Neural cell (in vitro differentiated cells): Measurements from ENCODE around the gene TMEM147. TPM values are rescaled to one million over a fixed set of nuclear protein-coding genes. Genes with fewer than 3 reads are reported as not detected.

ENCODE experiments used
- H2AFZ ChIP-seq: fragments of 200-600, 300-800 bp; sonication (generic), shearing (Covaris generic); 2 replicates; pipeline ENCODE4 v1.6.0; 2014; ENCODE audit warnings: low read depth, mild to moderate bottlenecking, antibody characterized with exemption, low read length, moderate library complexity
- H3F3A ChIP-seq: fragments of 200-600 bp; shearing (Covaris generic); 2 replicates; pipeline ENCODE4 v1.6.1; 2016; ENCODE audit warnings: mild to moderate bottlenecking, moderate library complexity, mixed read lengths, antibody characterized with exemption, low read length; ENCODE audit not compliant: insufficient read depth, poor library complexity, severe bottlenecking
- H3K27ac ChIP-seq: fragments of 200-600, 300-800 bp; sonication (generic), shearing (Covaris generic); 2 replicates; pipeline ENCODE4 v1.5.1; 2014; ENCODE audit warnings: mild to moderate bottlenecking, low read length, moderate library complexity
- H3K27me3 ChIP-seq: fragments of 300-800, 200-600 bp; sonication (generic), shearing (Covaris generic); 2 replicates; pipeline ENCODE4 v1.6.0; 2014; ENCODE audit warnings: mild to moderate bottlenecking, low read depth, low read length, moderate library complexity; ENCODE audit not compliant: insufficient read depth
- H3K36me3 ChIP-seq: fragments of 300-800, 200-600 bp; sonication (generic), shearing (Covaris generic); 2 replicates; pipeline ENCODE4 v1.5.1; 2014; ENCODE audit warnings: mild to moderate bottlenecking, antibody characterized with exemption, low read length, moderate library complexity; ENCODE audit not compliant: insufficient read depth
- H3K4me2 ChIP-seq: fragments of 300-800, 200-600 bp; sonication (generic), shearing (Covaris generic); 2 replicates; pipeline ENCODE4 v1.6.0; 2014; ENCODE audit warnings: mild to moderate bottlenecking, low read length
- H3K4me3 ChIP-seq: fragments of 300-800, 200-600 bp; sonication (generic), shearing (Covaris generic); 2 replicates; pipeline ENCODE4 v1.5.1; 2014; ENCODE audit warnings: mild to moderate bottlenecking, low read length, moderate library complexity
- H3K79me2 ChIP-seq: fragments of 200-600 bp; shearing (Covaris generic); replicated peaks from 2 replicates; pipeline ENCODE4 v1.6.0; 2014; ENCODE audit warnings: mild to moderate bottlenecking, low read length, moderate library complexity; ENCODE audit not compliant: insufficient read depth
- H3K9ac ChIP-seq: fragments of 300-800, 200-600 bp; sonication (generic), shearing (Covaris generic); 2 replicates; pipeline ENCODE4 v1.6.1; 2016; ENCODE audit warnings: mild to moderate bottlenecking, low read length, mixed read lengths
- H3K9me2 ChIP-seq: fragments of 200-600 bp; shearing (Covaris generic); 2 replicates; pipeline ENCODE4 v1.6.1; 2016; ENCODE audit warnings: mild to moderate bottlenecking, low read length, mixed read lengths; ENCODE audit not compliant: insufficient read depth
- H3K9me3 ChIP-seq: fragments of 200-600, 300-800 bp; sonication (generic), shearing (Covaris generic); 2 replicates; pipeline ENCODE4 v1.6.1; 2016; ENCODE audit warnings: mild to moderate bottlenecking, mixed run types, low read length, moderate library complexity, mixed read lengths
- H4K20me1 ChIP-seq: fragments of 200-600 bp; shearing (Covaris generic); 2 replicates; pipeline ENCODE4 v1.6.1; 2016; ENCODE audit warnings: mild to moderate bottlenecking, mixed run types; ENCODE audit not compliant: insufficient read depth
- EP300 ChIP-seq: fragments of 450-650 bp; conservative IDR thresholded peaks from 2 replicates; pipeline ENCODE4 v1.6.1; 2014; ENCODE audit warnings: antibody characterized with exemption, mild to moderate bottlenecking, moderate library complexity; ENCODE audit not compliant: poor library complexity, severe bottlenecking
- EZH2 ChIP-seq: fragments of 200-600, 300-800 bp; shearing (Covaris generic), sonication (generic); IDR thresholded peaks from 2 replicates; pipeline ENCODE4 v1.6.1; 2014; ENCODE audit warnings: antibody characterized with exemption, low read length, borderline replicate concordance, mild to moderate bottlenecking; ENCODE audit not compliant: insufficient read depth, poor library complexity, severe bottlenecking
- MXI1 ChIP-seq: fragments of 450-650 bp; conservative IDR thresholded peaks from 2 replicates; pipeline ENCODE4 v1.6.1; 2014; ENCODE audit warnings: antibody characterized with exemption, mild to moderate bottlenecking; ENCODE audit not compliant: poor library complexity, severe bottlenecking
- POLR2AphosphoS5 ChIP-seq: IDR thresholded peaks from 2 replicates; pipeline ENCODE4 v1.6.1; 2012
- RAD21 ChIP-seq: fragments of 450-650 bp; conservative IDR thresholded peaks from 2 replicates; pipeline ENCODE4 v1.6.1; 2014; ENCODE audit warnings: antibody characterized with exemption, mild to moderate bottlenecking, moderate library complexity
- SMC3 ChIP-seq: fragments of 450-650 bp; conservative IDR thresholded peaks from 2 replicates; pipeline ENCODE4 v1.6.1; 2014; ENCODE audit warnings: antibody characterized with exemption, mild to moderate bottlenecking, moderate library complexity; ENCODE audit not compliant: poor library complexity
- TAF1 ChIP-seq: IDR thresholded peaks from 2 replicates; pipeline ENCODE4 v1.6.1; 2012; ENCODE audit warnings: low read depth
- polyA plus RNA-seq: library from polyadenylated mRNA; depleted of rRNA; stranded (reverse); fragments of >200 nt; gene quantifications from 2 replicates; pipeline ENCODE4 v1.2.3, GENCODE V29; 2014
- TF ChIP-seq, protein P1 (sequence below): fragments of 450-650 bp; IDR thresholded peaks from 2 replicates; pipeline ENCODE4 v1.5.1; 2014; ENCODE audit warnings: antibody characterized with exemption, mild to moderate bottlenecking, moderate library complexity; ENCODE audit not compliant: poor library complexity, severe bottlenecking
- TF ChIP-seq, protein P2 (sequence below): IDR thresholded peaks from 2 replicates; pipeline ENCODE4 v1.6.1; 2012; ENCODE audit warnings: borderline replicate concordance

Gene TMEM147
- polyA plus RNA-seq, 1 donor from 2014 or later, result 106 TPM

DNA sequence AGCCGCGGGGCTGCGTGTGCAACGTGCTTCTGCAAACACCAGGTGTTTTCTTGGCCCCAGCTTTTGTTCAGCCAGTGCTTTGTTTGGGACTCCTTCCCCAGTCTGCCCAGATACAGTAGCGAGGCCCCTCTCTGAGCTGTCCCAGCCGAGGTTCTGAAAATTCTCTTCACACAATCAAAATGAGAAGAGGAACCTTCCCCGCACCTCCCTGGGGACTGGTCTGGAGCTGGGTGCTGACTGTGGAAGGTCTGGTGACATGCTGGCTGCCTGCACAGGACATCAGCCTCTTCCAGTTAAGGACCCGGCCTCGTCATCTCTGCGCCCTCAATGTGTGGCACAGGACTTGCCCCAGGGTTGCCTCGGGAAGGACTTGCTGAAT is 13.8 kb downstream of the TMEM147 start:
- Histone ChIP-seq H2AFZ (no peak overlapping the region), H3K79me2 (no peaks in the 10 kb centered on the region), H4K20me1 (no peaks in the 10 kb centered on the region), H3F3A (no peaks in the 10 kb centered on the region), H3K27me3 (peaks cover 30% of the 10 kb centered on the region), H3K4me3 (no peak overlapping the region), H3K9ac (no peak overlapping the region), H3K9me3 (no peaks in the 10 kb centered on the region), H3K27ac (no peak overlapping the region), H3K36me3 (no peaks in the 10 kb centered on the region), H3K4me2 (no peak overlapping the region), H3K9me2 (no peaks in the 10 kb centered on the region)
- TF ChIP-seq POLR2AphosphoS5 (no peak), SMC3 (no peak), TAF1 (no peak)

DNA sequence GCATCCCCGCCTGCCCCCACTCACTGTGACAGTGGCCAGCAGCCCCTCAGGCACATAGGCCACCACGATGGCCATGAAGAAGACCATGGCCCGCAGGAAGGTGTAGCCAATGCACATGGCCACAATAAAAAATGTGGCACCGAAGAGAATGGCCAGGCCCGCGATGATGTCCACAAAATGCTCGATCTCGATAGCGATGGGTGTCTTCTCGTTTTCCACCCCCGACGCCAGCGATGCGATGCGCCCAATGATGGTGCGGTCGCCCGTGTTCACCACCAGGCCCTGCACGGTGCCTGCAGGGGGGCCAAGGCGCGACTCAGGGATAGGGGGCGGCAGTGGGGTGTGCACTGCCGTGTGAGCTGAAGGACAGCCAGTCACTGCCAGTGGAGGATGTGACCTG is 14.4 kb downstream of the TMEM147 start:
- no peaks in the 10 kb centered on the region for H3K9me2 ChIP-seq
- no peaks in the 10 kb centered on the region for H3K9me3 ChIP-seq
- H3K27ac ChIP-seq, result no peak overlapping the region
- no peak overlapping the region for H3K4me3 ChIP-seq
- peaks cover 30% of the 10 kb centered on the region for H3K27me3 ChIP-seq
- H3K36me3 ChIP-seq, result no peaks in the 10 kb centered on the region
- no peaks in the 10 kb centered on the region for H3F3A ChIP-seq
- H3K4me2 ChIP-seq, result no peak overlapping the region
- TF ChIP-seq, protein P1, sequence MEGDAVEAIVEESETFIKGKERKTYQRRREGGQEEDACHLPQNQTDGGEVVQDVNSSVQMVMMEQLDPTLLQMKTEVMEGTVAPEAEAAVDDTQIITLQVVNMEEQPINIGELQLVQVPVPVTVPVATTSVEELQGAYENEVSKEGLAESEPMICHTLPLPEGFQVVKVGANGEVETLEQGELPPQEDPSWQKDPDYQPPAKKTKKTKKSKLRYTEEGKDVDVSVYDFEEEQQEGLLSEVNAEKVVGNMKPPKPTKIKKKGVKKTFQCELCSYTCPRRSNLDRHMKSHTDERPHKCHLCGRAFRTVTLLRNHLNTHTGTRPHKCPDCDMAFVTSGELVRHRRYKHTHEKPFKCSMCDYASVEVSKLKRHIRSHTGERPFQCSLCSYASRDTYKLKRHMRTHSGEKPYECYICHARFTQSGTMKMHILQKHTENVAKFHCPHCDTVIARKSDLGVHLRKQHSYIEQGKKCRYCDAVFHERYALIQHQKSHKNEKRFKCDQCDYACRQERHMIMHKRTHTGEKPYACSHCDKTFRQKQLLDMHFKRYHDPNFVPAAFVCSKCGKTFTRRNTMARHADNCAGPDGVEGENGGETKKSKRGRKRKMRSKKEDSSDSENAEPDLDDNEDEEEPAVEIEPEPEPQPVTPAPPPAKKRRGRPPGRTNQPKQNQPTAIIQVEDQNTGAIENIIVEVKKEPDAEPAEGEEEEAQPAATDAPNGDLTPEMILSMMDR, result no peak
- no peak for TF ChIP-seq RAD21
- TF ChIP-seq EP300, result no peak
- no peak for TF ChIP-seq SMC3
- TF ChIP-seq POLR2AphosphoS5, result no peak
- TF ChIP-seq EZH2, result no peak
- TF ChIP-seq MXI1, result no peak
- no peak for TF ChIP-seq TAF1
- TF ChIP-seq, protein P2, sequence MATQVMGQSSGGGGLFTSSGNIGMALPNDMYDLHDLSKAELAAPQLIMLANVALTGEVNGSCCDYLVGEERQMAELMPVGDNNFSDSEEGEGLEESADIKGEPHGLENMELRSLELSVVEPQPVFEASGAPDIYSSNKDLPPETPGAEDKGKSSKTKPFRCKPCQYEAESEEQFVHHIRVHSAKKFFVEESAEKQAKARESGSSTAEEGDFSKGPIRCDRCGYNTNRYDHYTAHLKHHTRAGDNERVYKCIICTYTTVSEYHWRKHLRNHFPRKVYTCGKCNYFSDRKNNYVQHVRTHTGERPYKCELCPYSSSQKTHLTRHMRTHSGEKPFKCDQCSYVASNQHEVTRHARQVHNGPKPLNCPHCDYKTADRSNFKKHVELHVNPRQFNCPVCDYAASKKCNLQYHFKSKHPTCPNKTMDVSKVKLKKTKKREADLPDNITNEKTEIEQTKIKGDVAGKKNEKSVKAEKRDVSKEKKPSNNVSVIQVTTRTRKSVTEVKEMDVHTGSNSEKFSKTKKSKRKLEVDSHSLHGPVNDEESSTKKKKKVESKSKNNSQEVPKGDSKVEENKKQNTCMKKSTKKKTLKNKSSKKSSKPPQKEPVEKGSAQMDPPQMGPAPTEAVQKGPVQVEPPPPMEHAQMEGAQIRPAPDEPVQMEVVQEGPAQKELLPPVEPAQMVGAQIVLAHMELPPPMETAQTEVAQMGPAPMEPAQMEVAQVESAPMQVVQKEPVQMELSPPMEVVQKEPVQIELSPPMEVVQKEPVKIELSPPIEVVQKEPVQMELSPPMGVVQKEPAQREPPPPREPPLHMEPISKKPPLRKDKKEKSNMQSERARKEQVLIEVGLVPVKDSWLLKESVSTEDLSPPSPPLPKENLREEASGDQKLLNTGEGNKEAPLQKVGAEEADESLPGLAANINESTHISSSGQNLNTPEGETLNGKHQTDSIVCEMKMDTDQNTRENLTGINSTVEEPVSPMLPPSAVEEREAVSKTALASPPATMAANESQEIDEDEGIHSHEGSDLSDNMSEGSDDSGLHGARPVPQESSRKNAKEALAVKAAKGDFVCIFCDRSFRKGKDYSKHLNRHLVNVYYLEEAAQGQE, result no peak
- H3K79me2 ChIP-seq, result no peaks in the 10 kb centered on the region
- H3K9ac ChIP-seq, result no peak overlapping the region
- no peak overlapping the region for H2AFZ ChIP-seq
- no peaks in the 10 kb centered on the region for H4K20me1 ChIP-seq

DNA sequence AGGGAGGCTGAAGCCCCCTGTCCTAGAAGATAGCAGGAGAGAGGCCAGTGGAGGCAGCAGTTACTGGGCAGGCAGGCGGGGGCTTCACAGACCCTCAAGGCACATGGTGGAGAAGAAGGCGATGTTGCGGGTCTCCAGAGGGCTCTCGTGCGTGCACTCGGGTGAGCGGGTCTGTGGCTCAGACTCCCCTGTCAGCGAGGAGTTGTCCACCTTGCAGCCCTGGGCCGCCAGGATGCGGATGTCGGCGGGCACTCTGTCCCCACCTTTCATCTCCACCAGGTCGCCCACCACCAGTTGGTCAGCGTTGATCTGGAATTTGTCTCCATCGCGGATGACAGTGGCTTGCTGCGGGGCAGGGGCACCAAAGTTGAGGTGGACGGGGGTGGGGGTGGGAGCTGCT is 14.8 kb downstream of the TMEM147 start:
- Histone ChIP-seq H3K9me3 (no peaks in the 10 kb centered on the region), H3K9ac (no peak overlapping the region), H3K36me3 (no peaks in the 10 kb centered on the region), H3K9me2 (no peaks in the 10 kb centered on the region), H3K4me2 (no peak overlapping the region), H3K27ac (no peak overlapping the region), H3K27me3 (peaks cover 30% of the 10 kb centered on the region), H3F3A (no peaks in the 10 kb centered on the region), H4K20me1 (no peaks in the 10 kb centered on the region), H3K79me2 (no peaks in the 10 kb centered on the region), H2AFZ (no peak overlapping the region), H3K4me3 (no peak overlapping the region)
- TF ChIP-seq, protein P2, result no peak
- TF ChIP-seq TAF1 (no peak), MXI1 (no peak), RAD21 (no peak), EZH2 (no peak), EP300 (no peak), POLR2AphosphoS5 (no peak), SMC3 (no peak)
- TF ChIP-seq, protein P1, result no peak
